Heart left ventricle (tissue), 13 donors: ENCODE data around the gene DAGLA.

Experiments used
- CTCF ChIP-seq, 12 donors: fragments of 200-600 bp; sonication (generic) in 4 of 12; IDR thresholded peaks; one replicate each; pipeline versions ENCODE4 v1.5.0 to v1.8.0; 2018 to 2022; ENCODE audit warnings: antibody characterized with exemption in 12 of 12, mild to moderate bottlenecking in 5 of 12
- POLR2A ChIP-seq, 2 donors: fragments of 450-650 bp; IDR thresholded peaks; one replicate each; pipeline ENCODE4 v1.6.1; 2017; ENCODE audit warnings: antibody characterized with exemption in 2 of 2, mild to moderate bottlenecking in 2 of 2, moderate library complexity in 2 of 2
- donor health status: ischemic (EF 13 %, LVEDD 7.1; RV severe dilation, severe dysfunction).
- donor health status: DM: no; HTN: yes; CAD: no.
- donor health status: DM: no; HTN: no; CAD: no.
- donor health status: ischemic (EF 25% LVEDD 6.9; RV normal size, moderate dysfunction).
- donor health status: ischemic (EF 25% LVEDD 5.7; RV mildly dilated, moderate dysfunction).
- donor health status: ischemic (EF 35%, LVEDD 5.7; RV mildly dilated, moderate dysfunction).
- donor health status: nonischemic (EF 11% LVEDD 7.7; RV severe dilation, severe dysfunction).
- donor health status: DM: yes; HTN: yes; CAD: no.
- donor health status: PGD.
- donor health status: ischemic (EF 29% LVEDD 5.4; RV normal size, mild dysfunction).
- donor health status: nonischemic (EF 23%, LVEDD 6.1; RV moderate dilation, normal function).

- TF ChIP-seq POLR2A (IDR thresholded peaks at IDR 0.05) (no peak), CTCF (IDR thresholded peaks at IDR 0.05) (no peak)
Measured at GRCh38 chr11:61773356-61773755, 93.2 kb downstream of the DAGLA start.
